IPS-15b (cell line): ENCODE data around the gene NOP14.
"Not testable (repeated sequence)": the region's sequence is repeated elsewhere in the genome, so short reads cannot be mapped to it uniquely, and the experiment has no call there.

Experiments
- H3K27me3 ChIP-seq: one replicate; pipeline ENCODE4 v1.6.1; 2013; ENCODE audit warnings: low read length; ENCODE audit not compliant: control insufficient read depth, insufficient read depth
- H3K36me3 ChIP-seq: one replicate; pipeline ENCODE4 v1.6.1; 2013; ENCODE audit warnings: low read length; ENCODE audit not compliant: control insufficient read depth, insufficient read depth
- H3K4me1 ChIP-seq: one replicate; pipeline ENCODE4 v1.6.1; 2013; ENCODE audit warnings: mild to moderate bottlenecking, low read length; ENCODE audit not compliant: control insufficient read depth, insufficient read depth
- H3K4me3 ChIP-seq: one replicate; pipeline ENCODE4 v1.5.1; 2013; ENCODE audit warnings: low read depth, low read length
- H3K9ac ChIP-seq: one replicate; pipeline ENCODE4 v1.6.1; 2013; ENCODE audit warnings: low read depth, mild to moderate bottlenecking, low read length
- H3K9me3 ChIP-seq: one replicate; pipeline ENCODE4 v1.6.1; 2013; ENCODE audit warnings: mild to moderate bottlenecking, low read length; ENCODE audit not compliant: control insufficient read depth, insufficient read depth

The NOP14 gene

DNA sequence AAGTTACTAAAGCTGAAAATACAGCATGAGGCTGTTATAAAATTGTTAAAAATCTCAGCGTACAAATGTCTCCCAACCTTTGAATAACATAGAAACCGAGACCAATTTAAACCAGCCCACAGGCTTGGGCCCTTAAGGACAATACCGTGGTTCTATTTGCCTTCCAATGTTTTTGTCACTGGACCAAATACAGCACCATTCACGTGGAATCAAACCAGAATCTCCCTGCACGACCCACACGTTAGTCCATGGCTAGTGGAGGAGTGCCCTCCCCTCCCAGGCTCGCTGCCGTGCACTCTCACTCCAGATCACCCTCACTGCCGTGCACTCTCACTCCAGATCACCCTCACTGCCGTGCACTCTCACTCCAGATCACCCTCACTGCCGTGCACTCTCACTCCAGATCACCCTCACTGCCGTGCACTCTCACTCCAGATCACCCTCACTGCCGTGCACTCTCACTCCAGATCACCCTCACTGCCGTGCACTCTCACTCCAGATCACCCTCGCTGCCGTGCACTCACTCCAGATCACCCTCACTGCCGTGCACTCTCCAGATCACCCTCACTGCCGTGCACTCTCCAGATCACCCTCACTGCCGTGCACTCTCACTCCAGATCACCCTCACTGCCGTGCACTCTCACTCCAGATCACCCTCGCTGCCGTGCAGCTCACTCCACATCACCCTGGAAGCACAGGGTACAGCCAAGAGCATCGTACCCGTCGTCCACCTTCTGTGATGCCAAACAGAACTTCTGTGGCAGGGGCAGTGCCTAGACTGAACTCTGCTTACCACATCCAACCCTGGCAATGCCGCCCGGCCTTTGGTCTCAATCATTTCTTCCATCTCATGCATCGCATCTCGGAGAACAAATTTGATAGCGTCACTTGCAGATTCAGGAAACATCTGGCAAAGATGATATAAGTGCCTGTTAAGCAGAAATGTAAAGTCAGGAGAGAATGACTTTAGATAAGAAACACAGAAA is 17.3 kb downstream of the NOP14 start:
- peaks cover 77% of the 10 kb centered on the region for H3K36me3 ChIP-seq
- H3K4me1 ChIP-seq, H3K9ac ChIP-seq, H3K4me3 ChIP-seq, H3K9me3 ChIP-seq, H3K27me3 ChIP-seq: not testable (repeated sequence)

GRCh38 chr4:2944586-2945526 is 18.4 kb downstream of the NOP14 start:
- H3K36me3 ChIP-seq: peaks cover 80% of the 10 kb centered on the region
- no peaks in the 10 kb centered on the region for H3K9me3 ChIP-seq
- H3K4me3 ChIP-seq: no peak overlapping the region
- H3K9ac ChIP-seq: no peak overlapping the region
- no peaks in the 10 kb centered on the region for H3K4me1 ChIP-seq
- no peaks in the 10 kb centered on the region for H3K27me3 ChIP-seq

- Histone ChIP-seq H3K9me3 (no peaks in the 10 kb centered on the region), H3K36me3 (peaks cover 80% of the 10 kb centered on the region), H3K9ac (no peak overlapping the region), H3K4me3 (no peak overlapping the region), H3K27me3 (no peaks in the 10 kb centered on the region), H3K4me1 (no peaks in the 10 kb centered on the region)
Observed at GRCh38 chr4:2944091-2944482, 19.1 kb downstream of the NOP14 start.

- Histone ChIP-seq H3K4me3 (no peak overlapping the region), H3K9me3 (no peaks in the 10 kb centered on the region), H3K4me1 (no peaks in the 10 kb centered on the region), H3K27me3 (no peaks in the 10 kb centered on the region), H3K9ac (no peak overlapping the region), H3K36me3 (peaks cover 82% of the 10 kb centered on the region)
Observed at GRCh38 chr4:2943364-2944090, 19.7 kb downstream of the NOP14 start.

DNA sequence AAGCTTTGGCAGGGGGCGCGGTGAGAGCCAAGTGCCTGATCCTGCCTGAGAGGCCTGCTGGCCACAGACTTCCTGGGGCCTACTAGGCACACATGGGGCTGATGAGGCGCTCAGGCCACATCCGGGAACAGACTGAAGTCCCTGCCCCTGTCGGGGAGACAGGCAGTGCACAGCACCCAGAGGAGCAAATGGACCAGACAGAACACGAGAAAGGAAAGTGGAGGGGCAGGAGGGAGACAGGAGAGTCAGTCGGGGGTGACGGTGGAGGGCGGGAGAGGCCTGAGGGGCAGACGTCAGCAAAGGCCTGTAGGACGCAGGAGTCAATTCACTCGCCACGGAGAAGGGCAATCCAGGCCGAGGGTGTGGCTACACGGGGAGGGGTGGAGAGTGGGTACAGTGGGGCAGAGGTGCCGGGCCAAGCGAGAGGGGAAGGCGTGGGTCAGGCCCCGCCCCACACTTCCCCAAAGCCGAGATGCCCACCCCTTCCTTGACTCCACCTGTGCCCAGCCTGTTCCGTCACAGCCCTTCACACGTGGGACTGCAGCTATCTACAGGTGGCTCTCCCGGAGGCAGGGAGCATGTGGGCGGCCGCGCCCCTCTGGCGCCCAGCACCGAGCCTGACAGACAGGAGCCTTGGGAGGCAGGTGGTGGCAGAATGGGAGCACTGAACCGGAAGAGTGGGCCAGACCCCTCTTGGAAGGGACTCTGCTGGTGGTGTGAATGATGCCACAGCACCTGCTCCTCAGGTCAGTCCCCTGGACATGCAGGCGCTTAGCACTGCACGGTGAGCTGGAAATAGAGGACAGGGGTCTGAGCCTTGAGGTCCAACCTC is 20.5 kb downstream of the NOP14 start:
- Histone ChIP-seq H3K4me3 (no peak overlapping the region), H3K36me3 (peaks cover 82% of the 10 kb centered on the region), H3K9me3 (no peaks in the 10 kb centered on the region), H3K4me1 (no peaks in the 10 kb centered on the region), H3K9ac (no peak overlapping the region), H3K27me3 (no peaks in the 10 kb centered on the region)

DNA sequence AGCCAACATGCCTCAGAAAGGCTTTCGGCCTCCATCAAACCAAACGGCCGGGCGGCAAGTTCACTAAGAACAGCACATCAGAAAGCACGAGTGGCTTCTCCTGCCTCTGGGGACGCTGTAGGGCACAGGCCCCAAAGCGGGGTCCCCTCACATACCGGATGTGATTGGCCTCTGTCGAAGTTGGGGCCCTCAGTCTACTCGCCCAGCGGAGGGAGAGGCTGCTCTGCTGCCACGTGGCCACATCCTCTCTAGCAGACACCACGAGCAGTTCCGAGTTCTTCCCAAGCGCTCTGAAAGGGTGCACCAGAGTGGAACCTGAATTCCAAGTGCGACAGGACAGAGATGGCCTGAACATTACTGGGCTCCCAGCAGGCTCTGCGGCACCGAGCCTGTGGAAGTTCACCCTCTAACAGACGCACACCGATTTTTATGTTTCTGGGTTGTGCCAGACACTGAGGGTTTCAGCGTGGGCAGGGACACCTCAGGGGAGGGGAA is 21.1 kb downstream of the NOP14 start:
- Histone ChIP-seq H3K4me3 (no peak overlapping the region), H3K36me3 (peaks cover 82% of the 10 kb centered on the region), H3K27me3 (no peaks in the 10 kb centered on the region), H3K4me1 (peaks cover 4% of the 10 kb centered on the region), H3K9ac (no peak overlapping the region), H3K9me3 (no peaks in the 10 kb centered on the region)

- Histone ChIP-seq H3K36me3 (peaks cover 75% of the 10 kb centered on the region), H3K9me3 (no peaks in the 10 kb centered on the region), H3K4me3 (no peak overlapping the region), H3K27me3 (no peaks in the 10 kb centered on the region), H3K9ac (no peak overlapping the region), H3K4me1 (peaks cover 6% of the 10 kb centered on the region)
Observed at GRCh38 chr4:2941138-2942036, 21.8 kb downstream of the NOP14 start.

- Histone ChIP-seq H3K36me3 (peaks cover 71% of the 10 kb centered on the region), H3K9me3 (no peaks in the 10 kb centered on the region), H3K4me1 (peaks cover 9% of the 10 kb centered on the region), H3K4me3 (no peak overlapping the region), H3K9ac (no peak overlapping the region), H3K27me3 (no peaks in the 10 kb centered on the region)
Observed at GRCh38 chr4:2940267-2941137, 22.7 kb downstream of the NOP14 start.

- Histone ChIP-seq H3K9me3 (no peaks in the 10 kb centered on the region), H3K36me3 (peaks cover 63% of the 10 kb centered on the region), H3K4me1 (peaks cover 9% of the 10 kb centered on the region), H3K4me3 (no peak overlapping the region), H3K27me3 (no peaks in the 10 kb centered on the region), H3K9ac (no peak overlapping the region)
Observed at GRCh38 chr4:2939383-2940243, 23.6 kb downstream of the NOP14 start.
